Erythroblast (primary cell): ENCODE data around the gene ZNRF1.

Experiments used
- GATA1 ChIP-seq: IDR thresholded peaks from 2 replicates; pipeline ENCODE4 v1.6.1; 2011; ENCODE audit warnings: low read depth, mild to moderate bottlenecking, control low read depth, low read length, moderate library complexity
- POLR2A ChIP-seq: IDR thresholded peaks from 2 replicates; pipeline ENCODE4 v1.6.1; 2011; ENCODE audit warnings: mild to moderate bottlenecking, low read length

- TF ChIP-seq POLR2A = no peak
- TF ChIP-seq GATA1 = no peak
Observed at GRCh38 chr16:75095204-75095621, 96.4 kb downstream of the ZNRF1 start.
